HG02610 (cell line): Measurements from ENCODE around the gene P2RX6.
"Not testable (repeated sequence)": the region's sequence is repeated elsewhere in the genome, so short reads cannot be mapped to it uniquely, and the experiment has no call there.

Experiments used
- ATAC-seq: cut with Tn5 transposase; IDR thresholded peaks from one replicate; pipeline ENCODE4 v1.9.1; 2021; ENCODE audit warnings: mild to moderate bottlenecking, moderate library complexity; ENCODE audit not compliant: unreplicated experiment

P2RX6 gene

DNA sequence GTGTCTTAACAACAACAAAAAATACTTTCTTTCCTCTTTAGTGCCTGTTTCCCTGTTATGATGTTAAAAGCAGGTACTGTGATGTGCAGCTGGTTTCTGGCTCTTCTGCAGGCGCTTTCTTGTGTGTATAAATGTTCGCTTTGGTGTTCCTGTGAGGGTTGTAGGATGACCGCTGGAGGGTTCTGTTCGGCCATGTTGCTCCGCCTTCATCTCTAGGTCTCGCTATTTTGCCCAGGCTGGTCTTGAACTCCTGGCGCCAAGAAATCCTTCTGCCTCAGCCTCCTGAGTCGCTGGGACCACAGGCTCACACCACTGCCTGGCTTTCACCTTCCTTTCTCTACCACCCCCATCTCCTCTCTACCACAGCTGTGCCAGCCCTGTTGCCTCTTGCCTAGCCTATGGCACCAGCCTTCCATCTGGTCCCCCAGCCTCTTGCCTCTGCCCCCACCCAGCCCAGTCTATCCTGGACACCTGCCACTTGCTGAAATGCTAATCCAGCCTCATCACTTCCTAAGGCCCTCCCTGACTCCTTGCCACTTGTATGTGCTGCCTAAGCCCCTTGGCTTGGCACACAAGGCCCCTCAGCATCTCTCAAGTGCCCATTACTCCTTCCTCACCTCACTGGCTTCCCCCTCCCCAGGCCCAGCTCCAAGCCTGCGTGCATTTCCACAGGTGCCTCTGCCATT is 36.3 kb downstream of the P2RX6 start:
- no peak for ATAC-seq

DNA sequence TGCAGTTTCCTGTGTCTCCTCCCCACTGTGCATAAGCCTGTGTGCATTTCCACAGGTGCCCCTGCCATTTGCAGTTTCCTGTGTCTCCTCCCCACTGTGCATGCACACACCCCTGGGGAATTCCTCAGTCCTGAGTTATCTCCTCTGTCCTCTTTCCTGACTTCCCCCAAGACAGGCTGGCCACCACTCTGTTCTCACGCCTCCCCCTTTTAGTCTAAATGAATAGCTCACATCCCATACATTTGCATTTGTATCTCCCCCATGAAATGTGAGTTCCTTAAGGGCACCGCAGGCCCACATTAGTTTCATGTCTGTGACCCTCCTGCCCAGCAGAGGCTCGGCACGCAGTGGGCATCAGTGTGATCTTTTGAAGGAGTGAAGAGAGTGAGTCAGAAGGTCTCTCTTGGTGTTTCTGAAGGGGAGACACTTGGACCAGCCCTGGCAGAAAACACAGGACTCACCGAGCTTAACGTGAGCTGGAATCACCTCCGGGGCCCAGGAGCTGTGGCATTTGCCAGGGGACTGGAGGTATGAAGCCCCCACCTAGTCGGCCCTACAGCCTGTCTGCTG is 37.0 kb downstream of the P2RX6 start:
- ATAC-seq: no peak

DNA sequence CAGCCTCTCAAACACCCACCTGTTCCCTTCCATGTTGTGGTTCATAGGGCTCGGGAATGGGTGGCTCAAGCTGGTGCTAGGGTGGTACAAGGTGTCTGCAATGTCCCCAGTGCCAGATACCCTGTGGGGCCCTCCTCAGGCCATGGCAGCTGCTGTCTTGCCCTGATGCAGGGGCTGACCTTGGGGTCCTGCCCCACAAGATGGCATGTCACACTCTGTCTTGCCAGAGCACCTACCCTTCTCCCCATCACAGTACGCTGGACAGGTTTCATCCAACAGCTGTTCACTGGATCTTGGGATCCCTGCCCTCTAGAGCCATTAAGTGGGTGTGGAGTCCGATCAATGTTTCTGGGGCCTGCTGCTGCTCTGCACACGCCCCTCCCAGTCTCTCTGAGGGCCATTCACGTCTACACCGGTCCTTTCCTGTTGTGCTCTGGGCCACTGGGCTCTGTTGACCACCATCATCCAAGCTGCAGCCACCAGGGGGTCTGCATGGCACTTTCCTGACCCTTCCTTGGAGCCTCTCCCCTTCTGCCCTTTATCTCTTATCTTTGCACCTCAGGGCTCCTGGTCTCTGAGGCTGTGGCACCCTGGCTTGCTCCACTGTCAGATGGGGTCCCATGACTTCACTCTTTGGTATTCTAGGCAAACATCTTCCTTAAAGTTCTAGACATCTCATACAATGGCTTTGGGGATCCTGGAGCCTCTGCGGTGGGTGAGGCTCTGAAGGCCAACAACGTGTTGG is 37.9 kb downstream of the P2RX6 start:
- no peak for ATAC-seq

GRCh38 chr22:21054046-21054713 is 39.2 kb downstream of the P2RX6 start:
- no peak for ATAC-seq

- no peak for ATAC-seq
Measured at GRCh38 chr22:21054714-21055563, 40.0 kb downstream of the P2RX6 start.

DNA sequence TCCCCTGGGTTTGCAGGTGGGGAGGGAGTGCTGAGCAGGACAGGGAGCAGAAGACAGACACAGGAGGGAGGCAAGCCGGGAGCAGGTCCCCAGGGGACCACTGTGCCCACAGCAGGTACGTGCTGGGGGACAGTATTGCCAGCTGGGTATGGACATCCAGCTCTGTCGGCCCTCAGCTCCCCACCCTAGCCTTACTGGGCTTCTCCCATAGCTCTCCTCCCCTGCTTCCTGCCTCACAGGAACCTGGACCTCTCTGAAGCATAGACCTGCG is 40.5 kb downstream of the P2RX6 start:
- ATAC-seq: no peak

GRCh38 chr22:21055880-21056319 is 40.9 kb downstream of the P2RX6 start:
- no peak for ATAC-seq

- ATAC-seq: not testable (repeated sequence)
Measured at GRCh38 chr22:21060363-21060762, 45.4 kb downstream of the P2RX6 start.

GRCh38 chr22:21061660-21062321 is 46.8 kb downstream of the P2RX6 start:
- not testable (repeated sequence) for ATAC-seq

GRCh38 chr22:21064425-21064824 is 49.5 kb downstream of the P2RX6 start:
- not testable (repeated sequence) for ATAC-seq

DNA sequence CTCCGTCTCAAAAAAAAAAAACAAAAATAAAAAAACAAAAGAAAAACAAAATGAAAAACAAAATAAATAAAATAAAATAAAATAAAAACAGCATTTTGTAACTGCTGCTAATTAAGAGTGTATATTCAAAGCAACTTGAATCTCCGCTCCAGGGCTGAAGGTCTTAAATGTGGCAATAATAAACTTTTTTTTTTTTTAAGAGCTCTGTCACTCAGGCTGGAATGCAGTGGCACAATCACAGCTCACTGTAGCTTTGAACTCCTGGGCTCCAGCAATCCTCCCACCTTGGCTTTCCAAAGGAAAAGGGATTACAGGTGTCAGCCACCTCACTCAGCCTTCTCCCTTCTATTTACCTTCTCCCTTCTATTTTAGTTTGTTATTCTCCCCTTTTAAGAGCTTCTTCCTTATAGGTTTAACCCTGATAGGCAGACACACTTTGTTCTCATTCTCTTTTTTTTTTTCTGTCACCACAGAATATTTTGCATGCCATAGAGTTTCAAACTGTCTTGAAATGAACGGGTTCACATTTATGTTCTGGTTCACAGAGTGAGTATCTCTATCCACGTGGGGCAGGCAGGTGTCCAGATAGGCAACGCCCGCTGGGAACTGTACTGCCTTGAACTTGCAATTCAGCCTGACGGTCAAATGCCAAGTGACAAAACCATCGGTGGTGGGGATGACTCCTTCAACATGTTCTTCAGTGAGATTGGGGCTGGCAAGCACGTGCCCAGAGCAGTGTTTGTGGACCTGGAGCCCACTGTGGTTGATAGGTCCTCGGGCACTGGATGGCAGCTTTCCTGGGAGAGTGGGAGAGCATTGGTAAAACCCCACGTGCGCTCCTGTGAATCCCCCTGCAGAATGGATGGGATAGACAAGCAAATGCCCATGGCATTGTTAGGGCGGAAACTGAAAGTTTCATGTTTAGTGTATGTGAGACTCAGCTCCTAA is 50.2 kb downstream of the P2RX6 start:
- ATAC-seq: no peak

DNA sequence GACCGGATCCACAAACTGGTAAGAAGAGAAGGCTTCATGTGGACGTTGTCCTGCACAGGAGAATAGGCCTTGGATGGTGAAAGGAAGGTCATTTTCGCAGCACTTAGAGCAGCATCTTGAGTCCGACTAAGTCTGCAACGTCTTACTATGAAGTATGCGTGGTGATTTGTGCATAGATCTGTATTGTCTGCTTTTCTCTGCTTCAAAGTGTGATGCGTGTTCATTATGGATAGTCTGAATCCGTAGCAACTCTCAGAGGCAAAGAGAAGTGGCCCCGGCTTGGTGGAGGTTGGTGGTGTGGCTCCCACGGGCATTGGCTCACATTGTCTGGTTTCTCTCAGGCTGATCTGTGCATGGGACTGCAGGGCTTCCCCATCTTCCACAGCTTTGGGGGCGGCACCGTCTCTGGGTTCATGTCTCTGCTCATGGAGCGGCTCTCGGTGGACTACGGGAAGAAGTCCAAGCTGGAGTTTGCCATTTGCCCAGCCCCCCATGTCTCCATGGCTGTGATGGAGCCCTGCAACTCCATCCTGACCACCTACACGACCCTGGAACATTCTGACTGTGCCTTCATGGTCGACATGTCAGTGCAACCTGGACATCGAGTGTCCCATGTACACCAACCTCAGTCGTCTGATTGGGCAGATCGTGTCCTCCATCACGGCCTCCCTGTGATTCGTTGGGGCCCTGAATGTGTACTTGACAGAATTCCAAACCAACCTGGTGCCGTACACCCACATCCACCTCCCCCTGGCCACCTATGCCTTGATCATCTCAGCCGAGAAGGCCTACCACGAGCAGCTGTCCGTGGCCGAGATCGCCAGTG is 52.3 kb downstream of the P2RX6 start:
- ATAC-seq: no peak

DNA sequence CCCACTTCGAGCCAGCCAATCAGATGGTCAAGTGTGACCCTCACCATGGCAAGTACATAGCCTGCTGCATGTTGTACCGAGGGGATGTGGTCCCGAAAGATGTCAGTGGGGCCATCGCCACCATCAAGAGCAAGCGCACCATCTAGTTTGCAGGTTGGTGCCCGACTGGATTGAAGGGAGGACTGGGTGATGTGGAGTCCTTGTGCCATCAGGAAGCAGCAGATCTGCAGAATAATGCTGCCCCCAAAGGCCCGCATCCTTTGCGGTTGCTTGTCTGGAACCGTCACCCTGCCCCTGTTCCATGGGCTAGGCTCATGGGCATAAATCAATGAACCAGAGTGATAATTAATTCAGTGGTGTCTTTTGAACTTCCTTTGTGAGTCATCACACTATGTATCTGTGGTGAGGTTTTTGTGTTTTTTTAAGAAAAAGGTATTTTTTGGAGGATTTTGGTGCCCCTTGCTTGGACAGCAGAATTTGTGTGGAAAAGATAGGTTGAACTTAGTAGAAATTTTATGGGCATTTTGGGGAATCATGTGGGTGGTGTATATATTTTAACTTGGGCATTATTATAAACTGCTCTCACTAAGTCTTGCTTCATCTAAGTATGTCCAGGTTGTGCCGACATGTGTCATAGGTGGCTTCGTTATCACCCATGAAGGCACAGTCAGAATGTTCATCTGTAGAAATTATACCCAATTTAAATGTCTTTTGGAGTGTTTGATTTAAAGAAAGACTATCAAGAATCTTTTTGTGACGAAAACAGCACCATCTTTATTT is 53.1 kb downstream of the P2RX6 start:
- no peak for ATAC-seq

DNA sequence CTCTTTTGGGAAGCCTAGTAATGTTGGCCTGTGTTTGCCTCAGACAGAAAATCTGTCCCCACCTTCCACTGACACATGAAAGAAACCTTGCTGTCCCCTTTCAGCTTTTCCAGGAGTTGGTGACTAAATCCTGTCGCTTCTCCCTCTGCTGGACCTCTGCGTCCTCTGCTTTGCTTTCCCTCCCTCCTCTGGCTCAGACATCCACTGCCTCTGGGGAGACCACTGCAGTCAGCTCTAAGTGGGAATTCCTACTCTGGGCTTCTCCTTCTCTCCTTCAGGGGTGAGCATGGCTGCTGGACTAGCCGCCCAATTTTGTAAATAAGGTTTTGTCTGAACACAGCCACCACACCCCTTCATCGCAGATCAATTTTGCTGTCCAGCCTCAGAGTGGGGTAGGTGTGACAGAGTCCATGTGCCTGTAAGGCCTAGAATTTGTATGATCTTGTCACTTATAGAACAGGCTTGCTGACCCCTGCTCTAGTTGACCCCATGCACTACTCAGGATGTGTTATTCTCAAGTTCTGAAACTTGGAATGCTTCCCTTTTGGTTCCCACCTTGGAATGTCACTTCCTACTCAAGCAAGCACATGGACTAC is 53.8 kb downstream of the P2RX6 start:
- no peak for ATAC-seq

DNA sequence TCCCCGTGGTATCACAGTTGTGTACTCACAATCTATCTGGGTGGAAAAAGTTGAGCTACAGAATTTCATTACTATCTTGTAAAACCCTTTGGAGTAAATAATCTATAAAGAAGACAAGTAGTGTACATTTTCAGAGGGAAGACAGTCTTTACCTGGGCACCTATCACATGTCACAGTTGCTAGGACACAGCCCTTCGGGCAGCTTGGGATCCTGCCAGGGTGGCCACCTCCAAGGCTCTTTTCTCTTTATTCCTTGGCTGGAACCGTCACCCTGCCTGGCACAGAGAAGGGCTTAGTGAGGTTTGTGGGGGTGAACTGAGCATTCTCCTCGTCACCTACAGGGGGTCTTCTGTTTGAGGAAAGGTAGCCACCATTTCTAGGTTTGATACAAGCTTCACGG is 54.4 kb downstream of the P2RX6 start:
- no peak for ATAC-seq

GRCh38 chr22:21070690-21071615 is 56.0 kb downstream of the P2RX6 start:
- ATAC-seq: no peak
